HG03060 (cell line): ENCODE measurements around the gene C11orf52.
"Not testable (repeated sequence)": the region's sequence is repeated elsewhere in the genome, so short reads cannot be mapped to it uniquely, and the experiment has no call there.

ENCODE experiments used
- ATAC-seq: cut with Tn5 transposase; IDR thresholded peaks from one replicate; pipeline ENCODE4 v1.9.1; 2021; ENCODE audit warnings: low read depth, moderate number of reproducible peaks; ENCODE audit not compliant: unreplicated experiment

The C11orf52 gene

GRCh38 chr11:111918390-111919256 is at the start of gene C11orf52:
C11orf52 (plus strand) TSS chr11:111918913; CDS start chr11:111918973, 60 bp downstream.
- no peak for ATAC-seq

GRCh38 chr11:111870113-111870512 is 48.6 kb upstream of the C11orf52 start:
- no peak for ATAC-seq

GRCh38 chr11:111870522-111870885 is 48.2 kb upstream of the C11orf52 start:
- ATAC-seq = no peak

- ATAC-seq = peak; percentile 71
Observed at GRCh38 chr11:111870886-111871692, 47.6 kb upstream of the C11orf52 start, which contains the start of gene ALG9. ALG9 (minus strand) TSS chr11:111871581; CDS start chr11:111871482, 99 bp downstream.

- ATAC-seq = no peak
Observed at GRCh38 chr11:111871693-111872161, 47.0 kb upstream of the C11orf52 start.

GRCh38 chr11:111878385-111878848 is 40.3 kb upstream of the C11orf52 start:
- peak; percentile 7 for ATAC-seq

- ATAC-seq = peak; percentile 70
Observed at GRCh38 chr11:111878849-111879636, 39.7 kb upstream of the C11orf52 start, which contains the start of the genes CFAP68 and FDXACB1. CFAP68 (plus strand) TSS chr11:111879541; CDS start chr11:111879561, 20 bp downstream. FDXACB1 (minus strand) TSS chr11:111879165; CDS start chr11:111879132, 33 bp downstream.

- ATAC-seq = no peak
Observed at GRCh38 chr11:111879637-111879960, 39.1 kb upstream of the C11orf52 start.

GRCh38 chr11:111882202-111882601 is 36.5 kb upstream of the C11orf52 start:
- ATAC-seq = no peak

GRCh38 chr11:111885053-111885452 is 33.7 kb upstream of the C11orf52 start:
- not testable (repeated sequence) for ATAC-seq

- ATAC-seq = no peak
Observed at GRCh38 chr11:111886032-111886431, 32.7 kb upstream of the C11orf52 start.

- no peak for ATAC-seq
Observed at GRCh38 chr11:111886844-111887243, 31.9 kb upstream of the C11orf52 start.

- no peak for ATAC-seq
Observed at GRCh38 chr11:111905411-111905810, 13.3 kb upstream of the C11orf52 start.

GRCh38 chr11:111906680-111907079 is 12.0 kb upstream of the C11orf52 start:
- no peak for ATAC-seq

- ATAC-seq = no peak
Observed at GRCh38 chr11:111908639-111909305, 9.9 kb upstream of the C11orf52 start.

- ATAC-seq = no peak
Observed at GRCh38 chr11:111909378-111909777, 9.3 kb upstream of the C11orf52 start.

- no peak for ATAC-seq
Observed at GRCh38 chr11:111910676-111911562, 7.8 kb upstream of the C11orf52 start.

GRCh38 chr11:111911563-111912401 is 6.9 kb upstream of the C11orf52 start, which contains the start of gene CRYAB:
CRYAB (minus strand) TSS chr11:111911770; CDS start chr11:111911724, 46 bp downstream.
- ATAC-seq = no peak
